Parathyroid adenoma (tissue), 2 donors: ENCODE data around the gene TNRC6C.
"Not testable (repeated sequence)": the region's sequence is repeated elsewhere in the genome, so short reads cannot be mapped to it uniquely, and the experiment has no call there.

ENCODE experiments used
- H2AFZ ChIP-seq: fragments of 300-600 bp; sonication (generic); one replicate; pipeline ENCODE4 v1.7.0; 2017; ENCODE audit warnings: antibody characterized with exemption, mild to moderate bottlenecking
- H3K27ac ChIP-seq: fragments of 300-600 bp; sonication (generic); one replicate; pipeline ENCODE4 v1.7.0; 2017
- H3K27me3 ChIP-seq: fragments of 300-600 bp; sonication (generic); one replicate; pipeline ENCODE4 v1.7.0; 2017; ENCODE audit warnings: low read length; ENCODE audit not compliant: control insufficient read depth, insufficient read depth
- H3K36me3 ChIP-seq: fragments of 300-600 bp; sonication (generic); one replicate; pipeline ENCODE4 v1.7.0; 2017; ENCODE audit warnings: low read length; ENCODE audit not compliant: control insufficient read depth, insufficient read depth
- H3K4me1 ChIP-seq: fragments of 300-600 bp; sonication (generic); one replicate; pipeline ENCODE4 v1.7.0; 2017; ENCODE audit warnings: control low read depth
- H3K4me2 ChIP-seq: fragments of 300-600 bp; sonication (generic); one replicate; pipeline ENCODE4 v1.7.0; 2017; ENCODE audit warnings: low read length
- H3K4me3 ChIP-seq: fragments of 300-600 bp; sonication (generic); one replicate; pipeline ENCODE4 v1.7.0; 2017; ENCODE audit warnings: low read depth, low read length
- H3K79me2 ChIP-seq: fragments of 300-600 bp; sonication (generic); one replicate; pipeline ENCODE4 v1.7.0; 2017; ENCODE audit warnings: control low read depth
- H3K9ac ChIP-seq: fragments of 300-600 bp; sonication (generic); one replicate; pipeline ENCODE4 v1.7.0; 2017; ENCODE audit warnings: mild to moderate bottlenecking
- H3K9me3 ChIP-seq: fragments of 300-600 bp; sonication (generic); one replicate; pipeline ENCODE4 v1.7.0; 2017; ENCODE audit warnings: low read length; ENCODE audit not compliant: control insufficient read depth
- CTCF ChIP-seq: fragments of 300-600 bp; sonication (generic); IDR thresholded peaks from one replicate; pipeline ENCODE4 v1.7.0; 2017; ENCODE audit warnings: antibody characterized with exemption, mild to moderate bottlenecking
- donor health status: primary hyperparathyroidism.

The TNRC6C gene

DNA sequence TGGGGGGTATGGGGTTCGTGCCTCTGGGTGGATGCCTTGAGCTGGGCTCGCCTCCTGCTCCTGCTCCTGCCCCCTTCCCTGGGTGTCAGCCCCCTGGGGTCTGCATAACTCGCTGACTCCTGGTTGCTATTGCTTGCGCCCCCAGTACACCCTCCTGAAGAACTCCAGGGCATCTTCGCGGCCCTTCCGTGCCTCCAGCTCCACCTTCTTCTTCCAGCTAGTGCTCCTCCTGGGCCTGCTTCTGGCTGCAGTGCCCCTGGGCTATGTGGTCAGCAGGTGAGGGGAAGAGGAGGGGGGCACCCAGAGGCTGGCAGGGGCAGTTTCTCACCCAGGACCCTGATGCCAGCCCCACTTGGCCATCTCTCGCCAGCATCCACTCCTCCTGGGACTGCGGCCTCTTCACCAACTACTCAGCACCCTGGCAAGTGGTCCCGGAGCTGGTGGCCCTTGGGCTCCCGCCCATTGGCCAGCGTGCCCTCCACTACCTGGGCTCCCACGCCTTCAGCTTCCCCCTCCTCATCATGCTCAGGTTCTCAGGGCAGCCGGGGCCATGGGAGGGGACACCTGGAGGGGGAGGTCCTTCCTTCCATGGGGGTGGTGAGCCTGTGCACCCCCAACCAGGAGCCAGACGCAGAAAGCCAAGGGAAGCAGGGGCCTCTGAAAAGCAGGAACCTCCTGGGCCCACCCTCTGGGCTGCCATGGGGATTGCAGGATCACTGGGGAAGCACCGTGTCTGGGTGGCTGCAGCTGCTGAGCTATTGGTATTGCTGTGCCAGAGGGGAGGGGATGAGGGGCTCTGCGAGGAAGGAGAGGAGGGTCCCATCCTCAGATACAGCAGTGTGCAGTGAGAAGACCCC is 179.9 kb downstream of the TNRC6C start:
- H3K4me3 ChIP-seq, result no peak overlapping the region
- no peak overlapping the region for H3K4me2 ChIP-seq
- H3K36me3 ChIP-seq, result no peaks in the 10 kb centered on the region
- TF ChIP-seq CTCF, result no peak
- no peak overlapping the region for H3K9ac ChIP-seq
- H3K79me2 ChIP-seq, result no peaks in the 10 kb centered on the region
- H3K27me3 ChIP-seq, result no peaks in the 10 kb centered on the region
- H2AFZ ChIP-seq, result no peak overlapping the region
- H3K27ac ChIP-seq, result no peak overlapping the region
- H3K4me1 ChIP-seq, result no peaks in the 10 kb centered on the region
- no peaks in the 10 kb centered on the region for H3K9me3 ChIP-seq

GRCh38 chr17:78139861-78140168 is 181.3 kb downstream of the TNRC6C start:
- H3K27me3 ChIP-seq, H3K4me1 ChIP-seq, H3K79me2 ChIP-seq, H3K9me3 ChIP-seq, H3K27ac ChIP-seq, H3K4me3 ChIP-seq, H3K36me3 ChIP-seq, H3K4me2 ChIP-seq, H3K9ac ChIP-seq, H2AFZ ChIP-seq: not testable (repeated sequence)

- H3K27ac ChIP-seq, result no peak overlapping the region
- no peaks in the 10 kb centered on the region for H3K27me3 ChIP-seq
- H3K79me2 ChIP-seq, result no peaks in the 10 kb centered on the region
- TF ChIP-seq CTCF, result no peak
- no peak overlapping the region for H3K9ac ChIP-seq
- H2AFZ ChIP-seq, result no peak overlapping the region
- no peaks in the 10 kb centered on the region for H3K4me1 ChIP-seq
- no peaks in the 10 kb centered on the region for H3K9me3 ChIP-seq
- H3K4me2 ChIP-seq, result no peak overlapping the region
- no peak overlapping the region for H3K4me3 ChIP-seq
- H3K36me3 ChIP-seq, result no peaks in the 10 kb centered on the region
Observed at GRCh38 chr17:78140169-78141051, 181.9 kb downstream of the TNRC6C start.

DNA sequence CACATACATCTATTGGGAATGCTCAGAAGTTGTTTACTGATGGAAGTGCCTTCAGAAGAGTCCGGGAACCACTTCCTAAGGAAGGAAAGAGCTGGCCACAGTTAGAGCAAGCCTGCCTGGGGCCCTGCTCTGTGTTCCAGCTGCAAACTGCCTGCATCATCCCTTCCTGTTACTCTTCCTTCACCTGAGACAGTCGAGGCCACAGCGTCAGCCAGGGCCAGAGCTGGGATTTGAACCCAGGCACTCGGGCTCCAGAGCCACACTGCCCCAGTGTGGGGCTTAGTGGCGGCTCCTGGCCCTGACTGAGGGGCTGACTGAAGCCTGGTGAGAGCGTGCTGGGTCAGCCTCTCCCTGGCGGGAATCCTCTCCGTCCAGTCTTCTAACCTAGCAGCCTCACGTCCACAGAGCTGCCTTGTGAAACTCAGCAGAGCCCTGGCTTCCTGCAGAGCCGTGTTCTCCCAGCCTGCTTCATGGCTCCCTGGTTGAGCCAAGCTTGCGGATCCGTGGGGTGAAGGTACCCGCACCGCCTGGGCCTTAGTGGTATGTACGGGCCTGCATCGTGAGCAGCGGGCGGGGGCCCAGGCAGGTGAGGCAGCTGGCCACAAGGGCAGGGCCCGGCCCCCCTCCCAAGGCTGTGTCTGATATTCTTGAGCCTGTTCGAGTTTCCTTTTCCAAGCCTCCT is 183.1 kb downstream of the TNRC6C start:
- H3K4me3 ChIP-seq, result no peak overlapping the region
- no peaks in the 10 kb centered on the region for H3K27me3 ChIP-seq
- H3K79me2 ChIP-seq, result no peaks in the 10 kb centered on the region
- H2AFZ ChIP-seq, result no peak overlapping the region
- no peaks in the 10 kb centered on the region for H3K36me3 ChIP-seq
- no peak overlapping the region for H3K9ac ChIP-seq
- no peaks in the 10 kb centered on the region for H3K9me3 ChIP-seq
- no peak for TF ChIP-seq CTCF
- H3K27ac ChIP-seq, result no peak overlapping the region
- H3K4me2 ChIP-seq, result no peak overlapping the region
- H3K4me1 ChIP-seq, result no peaks in the 10 kb centered on the region
